ENCODE data around the gene C2orf76.
"Not testable (repeated sequence)": the region's sequence is repeated elsewhere in the genome, so short reads cannot be mapped to it uniquely, and the experiment has no call there.

Gene C2orf76

DNA sequence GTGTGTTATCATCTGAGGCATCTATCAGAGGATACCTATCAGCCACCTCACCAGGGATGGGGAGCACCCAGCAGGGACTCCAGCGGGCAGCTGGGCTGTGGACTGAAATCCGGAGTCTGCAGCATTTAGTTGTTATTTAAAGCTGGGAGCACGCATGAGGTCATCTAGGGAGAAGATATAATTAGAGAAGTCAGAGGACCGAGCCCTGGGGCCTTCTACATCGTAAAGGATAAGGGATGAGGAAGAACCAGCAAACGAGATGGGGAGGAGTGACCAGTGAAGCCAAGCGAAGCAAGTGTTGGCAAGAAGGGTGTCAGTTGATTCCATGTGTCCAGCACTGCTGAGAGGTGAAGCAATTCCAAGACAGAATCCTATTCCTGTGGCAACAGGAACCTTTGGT is 72.7 kb downstream of the C2orf76 start:
- no peak for DNase-seq (ENCODE audit: low spot score)

DNA sequence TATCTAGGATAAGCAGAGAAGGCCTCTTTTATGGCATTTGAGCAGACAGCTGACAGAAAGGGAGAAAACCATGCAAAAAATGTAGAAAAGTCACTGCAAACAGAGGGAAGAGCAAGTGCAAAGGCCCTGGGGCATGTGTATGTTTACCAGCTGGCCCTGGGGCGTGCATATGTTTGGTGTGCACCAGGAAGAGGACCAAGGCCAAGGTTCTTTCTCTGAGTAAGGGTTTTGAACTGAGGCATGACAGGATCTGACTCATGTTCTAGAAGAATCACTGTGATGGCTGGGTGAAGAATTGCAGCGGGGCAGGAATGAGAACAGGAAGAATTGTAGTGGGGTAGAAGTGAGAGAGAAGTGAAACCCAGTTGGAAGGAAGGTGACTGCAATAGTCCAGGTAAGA is 73.4 kb downstream of the C2orf76 start:
- DNase-seq (ENCODE audit: low spot score): no peak

DNA sequence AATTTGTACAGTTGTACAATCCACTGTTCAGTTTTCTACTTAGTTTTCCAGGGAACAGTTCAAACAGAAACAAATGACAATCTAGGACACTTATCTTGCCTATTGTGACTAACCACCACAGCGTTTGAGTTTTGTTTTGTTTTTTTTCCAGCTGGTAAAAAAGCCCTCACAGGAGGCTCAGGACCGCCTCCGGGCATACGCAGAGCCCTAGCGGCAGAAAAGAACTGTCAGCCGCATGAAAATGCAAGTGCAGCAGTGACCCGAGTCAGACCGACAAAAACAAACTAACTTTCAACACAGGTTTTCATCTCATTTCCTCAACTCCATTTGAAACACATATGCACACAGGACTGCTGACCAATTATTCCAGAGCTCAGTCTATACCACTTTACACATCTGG is 74.4 kb downstream of the C2orf76 start:
- no peak for DNase-seq (ENCODE audit: low spot score)

DNA sequence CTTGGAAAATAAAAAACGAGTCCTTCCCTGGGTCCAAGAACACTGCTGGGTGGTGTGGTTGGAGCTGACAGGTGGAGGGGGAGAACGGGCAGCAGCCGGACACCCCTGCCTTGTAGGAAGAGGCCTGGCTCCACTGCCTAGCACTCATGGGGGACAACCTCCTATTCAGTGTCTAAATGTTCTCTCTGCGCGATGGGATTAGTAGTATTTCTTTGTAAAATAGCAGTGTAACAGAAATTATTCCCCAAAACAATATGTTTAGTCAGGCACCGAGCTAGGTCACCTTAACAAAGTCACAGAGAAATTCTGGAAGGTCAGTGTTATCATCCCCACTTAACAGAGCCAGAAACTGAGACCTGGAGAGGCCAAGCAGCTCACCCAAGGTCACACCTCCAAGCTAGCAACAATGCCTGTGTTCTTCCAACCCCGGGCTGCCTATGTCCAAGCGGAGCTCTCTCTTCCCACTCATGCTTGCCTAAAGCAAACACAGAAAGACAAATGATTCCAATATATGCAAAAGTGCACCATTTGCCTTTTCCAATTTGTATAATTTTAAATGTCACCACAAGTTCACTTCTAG is 75.0 kb downstream of the C2orf76 start:
- no peak for DNase-seq (ENCODE audit: low spot score)

DNA sequence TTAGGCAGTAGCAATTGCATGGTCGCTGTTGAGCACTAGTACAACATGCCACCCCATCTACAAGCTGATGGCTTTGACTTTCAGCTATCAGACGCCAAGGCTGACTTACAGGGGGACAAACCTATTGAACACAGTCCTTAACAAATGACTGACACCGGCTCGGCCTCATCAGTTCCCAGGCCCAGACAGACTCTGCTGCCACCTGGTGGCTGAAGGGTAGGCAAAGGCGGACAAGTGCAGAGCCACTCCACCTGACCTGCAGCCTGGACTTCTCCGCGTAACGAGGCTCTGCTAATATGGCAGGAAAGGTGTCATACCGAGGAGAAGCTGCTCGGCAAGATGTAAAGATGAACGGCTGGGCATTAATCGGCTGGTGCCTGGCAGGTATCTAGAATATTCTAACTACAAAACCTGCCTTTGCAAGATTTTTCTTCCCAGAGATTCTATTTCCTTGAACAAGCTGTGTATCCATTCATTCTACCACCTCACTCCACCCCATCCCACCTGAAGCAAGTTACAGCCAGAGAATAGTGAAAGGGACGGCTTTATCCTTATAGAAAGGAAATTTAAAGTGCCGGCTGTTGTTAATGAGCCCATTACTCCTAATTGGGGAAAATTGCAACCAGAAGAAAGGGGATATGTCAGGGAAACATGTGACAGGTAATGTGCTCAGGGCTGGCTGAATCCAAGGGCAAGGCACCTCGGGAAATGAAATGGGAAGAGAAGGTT is 75.6 kb downstream of the C2orf76 start:
- DNase-seq (ENCODE audit: low spot score): no peak

DNA sequence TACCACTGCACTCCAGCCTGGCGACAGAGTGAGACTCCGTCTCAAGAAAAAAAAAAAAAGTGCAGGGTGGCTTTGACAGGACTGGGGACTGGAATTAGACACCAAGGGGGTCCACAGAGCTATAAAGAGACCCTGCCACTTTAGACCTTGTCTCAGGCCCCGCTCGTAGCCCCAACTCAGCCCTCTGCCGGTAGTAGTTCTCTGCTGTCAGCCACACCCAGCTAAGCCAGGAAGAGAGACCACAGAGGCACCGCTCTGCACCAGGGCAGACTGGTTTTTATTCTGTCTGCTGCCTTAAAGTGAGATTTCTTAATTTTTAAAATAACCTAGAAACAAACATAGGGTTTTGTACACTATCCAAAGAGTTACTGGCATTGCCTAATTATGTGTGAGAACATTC is 77.0 kb downstream of the C2orf76 start:
- no peak for DNase-seq (ENCODE audit: low spot score)

DNA sequence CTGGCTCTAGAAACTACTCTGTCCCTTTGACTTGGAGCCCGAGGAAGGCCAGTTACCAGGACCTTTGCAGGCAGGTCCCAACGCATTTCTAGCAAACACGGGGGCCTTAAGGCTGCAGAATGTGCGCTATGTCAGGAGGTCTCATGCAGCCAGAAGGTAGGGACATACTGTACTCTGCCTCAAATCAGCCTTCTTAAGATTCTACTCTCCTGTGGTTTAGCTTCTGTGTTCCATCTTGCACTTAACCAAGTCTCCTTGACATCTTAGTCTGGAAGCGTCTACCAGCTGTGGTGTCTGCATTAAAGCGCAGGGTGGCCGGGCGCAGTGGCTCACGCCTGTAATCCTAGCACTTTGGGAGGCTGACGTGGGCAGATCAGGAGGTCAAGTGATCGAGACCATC is 77.5 kb downstream of the C2orf76 start:
- no peak for DNase-seq (ENCODE audit: low spot score)

DNA sequence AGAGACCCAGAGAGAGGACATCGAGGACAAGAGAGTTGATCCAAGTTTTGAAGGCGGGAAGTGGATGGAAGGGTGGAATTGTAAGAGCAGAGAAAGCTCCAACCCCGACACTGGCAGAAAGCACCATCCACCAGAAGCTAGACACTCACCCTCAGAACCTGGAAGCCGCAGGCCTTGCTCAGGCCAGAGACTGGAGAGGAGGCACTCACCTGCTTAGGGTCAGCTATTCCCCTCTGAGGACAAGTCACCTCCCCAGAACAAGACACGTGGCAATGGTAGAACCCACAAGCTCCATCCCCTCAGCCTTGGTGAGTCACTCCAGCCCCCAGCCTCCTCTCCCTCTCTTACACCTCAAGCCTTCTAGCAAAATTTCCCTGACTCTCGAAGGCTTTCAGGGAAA is 78.1 kb downstream of the C2orf76 start:
- DNase-seq (ENCODE audit: low spot score): no peak

DNA sequence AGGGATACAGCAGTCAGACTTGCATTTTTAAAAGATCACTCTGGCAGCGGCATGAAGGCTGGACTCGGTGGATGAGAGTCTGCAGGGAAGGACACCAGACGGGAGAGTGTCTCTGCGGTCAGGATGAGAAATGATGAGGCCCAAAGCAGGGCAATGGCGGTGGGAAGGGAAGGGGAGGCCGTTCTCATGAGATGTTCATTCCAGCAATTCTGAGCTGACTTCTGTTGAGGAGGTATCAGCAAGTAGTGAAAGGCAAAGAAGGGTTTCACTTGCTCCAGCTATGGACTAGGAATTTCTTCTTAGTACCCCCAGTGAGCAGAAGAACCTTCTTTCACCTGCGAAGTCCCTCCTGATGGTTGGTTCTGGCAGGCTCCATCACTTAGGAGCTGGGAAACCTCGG is 80.0 kb downstream of the C2orf76 start:
- DNase-seq (ENCODE audit: low spot score): no peak

DNA sequence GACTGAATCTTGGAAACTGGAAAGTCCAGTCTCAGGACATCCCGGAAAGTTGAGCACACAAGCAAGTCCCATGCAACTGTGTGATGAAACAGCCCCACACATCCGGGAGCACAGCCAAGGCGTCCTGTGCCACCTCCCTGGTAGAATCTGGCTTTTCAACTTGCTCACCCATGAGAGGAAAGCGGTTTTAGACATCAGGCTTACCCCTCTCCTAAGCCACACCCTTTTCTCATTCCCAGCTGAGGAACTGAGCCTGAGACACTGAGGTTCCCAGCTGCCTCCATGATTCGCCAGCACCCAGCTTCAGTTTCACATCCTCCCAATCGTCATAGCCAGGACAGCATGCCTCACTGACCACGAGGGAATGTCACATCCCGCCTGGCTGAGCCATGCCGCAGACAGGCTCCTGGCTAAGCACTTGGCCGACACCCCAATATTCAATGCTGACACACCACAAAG is 82.7 kb downstream of the C2orf76 start:
- no peak for DNase-seq (ENCODE audit: low spot score)

DNA sequence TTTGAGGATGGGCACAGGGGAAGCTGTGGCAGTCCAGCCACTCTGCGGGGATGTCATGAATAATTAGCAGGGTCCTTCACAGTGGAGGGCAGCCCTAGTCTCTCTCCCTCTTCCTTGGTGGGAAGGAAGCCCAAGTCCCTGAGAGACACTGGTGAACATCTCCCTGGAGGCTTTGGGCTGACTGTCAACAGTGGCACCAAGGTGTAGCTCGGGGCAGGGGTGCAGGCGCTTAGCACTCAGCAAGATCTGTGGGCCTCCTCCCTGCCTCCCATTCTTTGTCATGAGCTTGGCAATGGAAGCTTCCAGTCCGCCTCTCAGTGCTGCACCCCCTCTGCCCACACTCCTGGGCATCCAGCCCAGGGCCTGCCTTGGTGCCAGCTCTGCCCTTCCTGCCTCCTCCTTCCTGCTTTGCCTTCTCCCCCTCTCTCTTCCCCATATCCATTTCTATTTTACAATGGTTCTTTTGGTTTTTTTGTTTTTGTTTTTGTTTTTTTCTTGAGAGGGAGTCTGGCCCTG is 83.6 kb downstream of the C2orf76 start:
- DNase-seq (ENCODE audit: low spot score): no peak

DNA sequence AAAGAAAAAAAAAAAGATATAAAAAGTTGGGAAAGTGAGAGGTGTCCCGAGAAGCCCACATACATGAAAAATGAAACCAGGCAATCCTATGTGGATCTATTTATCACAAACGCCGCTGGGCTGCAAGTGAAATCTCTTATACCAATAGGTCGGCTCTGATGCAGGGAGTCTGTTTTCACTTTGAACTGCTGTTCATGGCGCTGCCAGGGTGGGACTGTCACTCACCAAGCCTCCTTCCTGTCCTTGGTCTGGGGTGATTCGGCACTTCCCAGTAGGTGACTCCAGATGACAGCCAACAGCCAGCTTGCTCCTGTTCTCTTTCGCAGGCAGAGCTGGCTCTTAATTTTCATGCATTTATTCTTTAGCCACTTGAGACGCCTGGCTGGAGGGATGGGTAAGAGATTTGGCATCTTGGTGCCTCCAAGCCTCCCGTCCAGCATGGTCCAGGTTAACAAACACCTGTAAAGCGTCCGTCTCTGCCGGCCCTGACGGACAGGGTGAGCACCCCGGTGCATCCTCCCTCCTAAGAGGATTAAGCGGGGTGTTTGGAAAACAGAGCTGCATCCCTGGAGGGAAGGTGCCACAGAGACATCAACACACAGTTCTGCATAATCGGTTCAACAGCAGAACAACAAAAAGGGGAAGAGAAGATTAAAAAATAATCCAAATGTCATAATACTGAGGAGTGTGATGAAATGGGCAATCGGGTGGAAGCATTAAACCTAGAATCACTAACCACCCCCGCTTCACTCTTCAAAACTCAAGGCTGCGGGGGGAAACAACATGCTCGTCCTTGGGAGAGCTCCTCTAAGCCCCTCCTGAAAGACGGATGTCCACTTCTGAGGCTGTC is 84.3 kb downstream of the C2orf76 start:
- DNase-seq (ENCODE audit: low spot score): no peak

DNA sequence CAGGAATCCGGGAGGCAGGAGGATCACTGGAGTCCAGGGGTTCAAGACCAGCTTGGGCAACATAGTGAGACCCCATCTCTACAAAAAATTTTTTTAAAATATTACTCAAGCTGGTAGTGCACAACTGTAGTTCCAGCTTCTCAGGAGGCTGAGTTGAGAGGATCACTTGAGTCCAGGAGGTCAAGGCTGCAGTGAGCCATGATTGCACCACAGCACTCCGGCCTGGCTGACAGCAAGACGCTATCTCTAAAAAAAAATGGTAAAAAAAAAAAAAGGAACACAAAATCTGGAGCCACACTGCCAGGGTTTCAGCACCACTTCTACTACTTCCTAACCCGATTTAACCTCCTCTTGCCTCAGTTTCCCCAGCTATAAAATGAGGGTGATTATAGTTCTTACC is 86.0 kb downstream of the C2orf76 start:
- no peak for DNase-seq (ENCODE audit: low spot score)

DNA sequence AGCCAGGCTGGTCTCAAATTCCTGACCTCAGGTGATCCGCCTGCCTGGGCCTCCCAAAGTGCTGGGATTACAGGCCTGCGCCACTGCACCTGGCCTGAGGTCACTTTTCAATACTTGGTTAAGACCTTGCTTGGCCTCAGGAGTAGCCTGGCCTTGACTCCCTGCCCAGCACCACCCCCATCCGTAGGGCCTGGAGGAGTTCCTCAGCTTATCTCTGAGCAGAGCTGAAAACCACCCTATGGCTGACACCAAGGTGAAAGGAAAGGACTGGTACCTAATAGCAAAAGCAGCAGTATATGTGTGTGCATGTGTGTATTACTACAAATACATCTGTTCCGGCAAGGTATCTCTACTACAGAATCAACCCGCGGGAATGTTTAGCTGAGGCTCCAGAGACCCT is 87.0 kb downstream of the C2orf76 start:
- DNase-seq (ENCODE audit: low spot score): no peak

DNA sequence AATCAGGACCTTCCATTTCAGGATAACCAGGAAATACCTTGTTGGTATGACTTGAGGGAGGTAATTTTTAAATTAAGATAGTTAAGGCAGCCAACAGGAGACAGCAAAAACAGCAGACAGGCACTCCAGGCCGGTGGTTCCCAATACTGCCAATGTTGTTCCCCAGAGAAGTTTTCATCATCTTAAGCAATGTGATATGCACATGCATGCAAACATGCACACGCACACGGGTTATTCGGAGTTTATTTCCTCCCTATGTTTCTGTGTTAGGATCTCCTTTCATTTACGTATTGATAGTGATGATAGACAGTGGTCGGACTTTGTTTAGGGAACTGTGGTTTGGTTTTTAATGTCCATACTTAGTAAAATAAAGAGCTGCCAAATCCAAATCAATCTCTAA is 87.7 kb downstream of the C2orf76 start:
- DNase-seq (ENCODE audit: low spot score): no peak

DNA sequence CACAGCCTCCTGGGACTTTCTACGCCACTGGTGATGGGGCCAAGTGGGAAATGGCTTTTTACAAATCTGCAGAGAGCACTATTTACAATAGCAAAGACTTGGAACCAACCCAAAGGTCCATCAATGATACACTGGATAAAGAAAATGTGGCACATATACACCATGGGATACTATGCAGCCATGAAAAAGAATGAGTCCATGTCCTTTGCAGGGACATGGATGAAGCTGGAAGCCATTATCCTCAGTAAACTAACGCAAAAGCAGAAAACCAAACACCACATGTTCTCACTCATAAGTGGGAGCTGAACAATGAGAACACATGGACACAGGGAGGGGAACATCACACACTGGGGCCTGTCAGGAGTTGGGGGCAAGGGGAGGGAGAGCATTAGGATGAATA is 88.2 kb downstream of the C2orf76 start:
- DNase-seq (ENCODE audit: low spot score): not testable (repeated sequence)

DNA sequence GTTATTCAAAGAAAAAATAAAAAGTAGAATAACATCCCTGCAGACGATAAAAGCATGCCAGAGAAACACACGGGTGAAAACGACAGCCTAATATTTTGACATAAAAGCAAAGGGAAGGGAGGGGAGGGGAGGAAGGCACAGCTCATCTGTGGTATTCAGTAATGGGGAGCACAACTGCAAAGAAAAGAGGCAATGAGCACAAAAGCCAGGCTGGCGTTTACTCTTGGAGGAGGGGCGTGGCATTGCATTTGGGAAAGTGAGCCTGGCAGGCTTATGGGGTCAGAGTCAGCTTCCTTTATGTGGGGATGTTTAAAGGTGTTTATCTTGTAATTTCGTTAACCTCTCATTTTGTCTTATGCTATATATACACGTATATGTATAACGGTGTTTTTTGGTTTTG is 89.8 kb downstream of the C2orf76 start:
- DNase-seq (ENCODE audit: low spot score): no peak

DNA sequence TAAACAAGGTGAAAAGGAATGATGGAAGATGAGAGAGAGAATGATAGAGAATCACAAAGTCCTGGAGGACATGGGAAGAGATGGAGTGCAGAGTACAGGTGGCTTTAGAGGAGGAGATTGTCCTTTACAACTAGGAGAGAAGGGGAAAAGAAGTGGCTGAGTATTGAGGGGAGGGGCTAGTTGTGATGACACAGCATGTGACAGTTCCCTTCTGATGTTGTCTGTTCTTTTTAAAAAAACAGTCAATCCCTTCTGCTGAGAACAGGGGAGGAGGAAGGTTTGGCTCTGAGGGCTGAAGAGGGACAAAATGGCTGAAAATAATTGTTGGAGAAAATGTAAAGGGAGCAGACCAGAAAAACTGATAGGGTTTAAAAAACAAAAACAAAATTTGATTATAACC is 99.0 kb downstream of the C2orf76 start:
- DNase-seq (ENCODE audit: low spot score): no peak

DNA sequence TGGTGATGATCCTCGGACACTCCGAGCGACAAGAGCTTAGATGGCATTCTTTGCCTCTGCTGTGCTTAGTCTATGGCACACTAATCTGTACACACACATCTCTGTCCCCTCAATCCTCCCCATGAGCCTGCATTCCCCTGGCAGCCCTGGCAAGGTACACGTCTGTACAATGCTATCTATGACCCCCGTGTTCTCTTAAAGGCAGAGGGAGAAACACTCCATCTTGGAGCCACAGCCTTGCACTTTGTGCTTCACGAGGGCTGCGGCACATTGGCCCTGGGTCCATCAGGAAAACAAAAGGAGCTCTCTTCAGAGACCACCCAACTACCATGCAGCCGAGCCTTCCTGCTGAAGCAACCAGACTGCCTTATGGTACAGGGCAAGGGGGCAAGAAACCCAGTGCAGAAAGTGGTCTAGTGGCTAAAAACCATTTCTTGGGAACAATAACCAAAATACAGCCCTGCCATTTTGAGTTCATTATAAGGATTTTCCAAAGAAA is 100.5 kb downstream of the C2orf76 start:
- no peak for DNase-seq (ENCODE audit: low spot score)

DNA sequence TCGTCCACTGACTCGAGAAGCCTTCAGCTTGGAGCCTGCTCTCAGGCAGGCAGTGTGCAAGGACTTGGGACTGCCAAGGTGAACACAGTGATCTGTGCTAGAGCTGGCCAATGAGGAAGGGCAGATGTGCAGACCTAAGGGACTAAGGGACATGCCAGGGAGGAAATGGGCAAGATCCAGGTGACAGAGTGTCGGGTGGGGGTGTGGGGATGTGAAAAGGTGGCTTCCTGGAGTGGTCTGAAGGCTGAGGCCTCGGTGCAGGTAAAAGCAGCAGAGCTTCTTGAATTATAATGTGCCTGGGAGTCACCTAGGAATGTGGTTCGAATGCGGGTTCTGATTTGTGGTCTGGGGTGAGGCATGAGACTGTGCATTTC is 101.0 kb downstream of the C2orf76 start:
- no peak for DNase-seq (ENCODE audit: low spot score)

DNA sequence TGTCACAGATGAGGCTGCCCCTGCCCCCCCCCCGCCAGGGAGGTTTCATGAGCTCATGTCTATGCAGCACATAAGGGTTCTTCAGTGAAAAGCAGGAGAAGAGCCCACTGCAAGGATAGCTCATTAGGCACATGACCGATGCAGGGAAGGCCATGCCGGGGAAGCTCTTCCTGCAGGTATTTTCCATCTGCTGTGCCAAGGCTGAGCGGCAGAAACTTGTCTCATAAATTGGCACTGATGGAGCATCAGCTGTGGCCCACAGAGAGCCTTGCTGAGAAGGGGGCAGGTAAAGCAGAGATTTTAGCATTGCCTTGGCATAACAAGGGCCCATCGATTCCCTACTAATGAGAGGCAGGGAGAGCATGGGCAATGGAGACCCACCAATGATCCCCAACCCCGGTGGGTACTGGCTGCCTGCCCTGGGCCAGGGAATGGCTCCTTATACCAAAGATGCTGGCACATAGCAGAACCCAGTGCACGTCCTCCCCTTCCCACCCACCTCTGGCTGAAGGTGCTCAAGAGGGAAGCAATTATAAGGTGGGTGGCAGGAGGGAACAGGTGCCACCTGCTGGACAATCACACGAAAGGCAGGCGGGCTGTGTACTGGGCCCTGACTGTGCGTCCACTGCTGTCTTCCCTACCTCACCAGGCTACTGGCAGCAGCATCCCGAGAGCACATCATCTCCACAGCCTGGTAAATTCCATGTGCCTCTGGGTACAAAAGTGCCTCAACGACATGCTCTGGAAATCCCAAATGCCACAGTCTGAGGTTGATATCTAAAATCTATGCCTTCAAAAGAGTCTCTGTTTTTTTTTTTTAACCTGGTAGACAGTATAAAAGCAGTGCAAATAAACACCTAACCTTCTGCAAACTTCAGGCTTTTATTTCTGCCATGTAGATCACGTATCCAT is 101.6 kb downstream of the C2orf76 start:
- peak; percentile 57 for DNase-seq (ENCODE audit: low spot score)

DNA sequence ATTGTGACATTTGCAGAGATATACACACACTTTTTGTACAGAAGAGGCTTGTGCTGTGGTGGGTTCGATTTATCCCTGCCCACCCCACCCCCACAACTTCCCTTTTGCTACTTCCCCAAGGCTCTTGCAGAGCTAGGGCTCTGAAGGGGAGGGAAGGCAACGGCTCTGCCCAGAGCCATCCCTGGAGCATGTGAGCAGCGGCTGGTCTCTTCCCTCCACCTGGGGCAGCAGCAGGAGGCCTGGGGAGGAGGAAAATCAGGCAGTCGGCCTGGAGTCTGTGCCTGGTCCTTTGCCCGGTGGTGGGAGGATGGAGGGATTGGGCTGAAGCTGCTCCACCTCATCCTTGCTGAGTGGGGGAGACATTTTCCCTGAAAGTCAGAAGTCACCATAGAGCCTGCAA is 103.0 kb downstream of the C2orf76 start:
- DNase-seq (ENCODE audit: low spot score): no peak

Data from hematopoietic multipotent progenitor cell treated with erythropoietin and hydrocortisone succinate and interleukin-3 and kit ligand, for 15 days (in vitro differentiated cells).